K562 (cell line): ENCODE data around the gene KMT2D. TPM values are rescaled to one million over a fixed set of nuclear protein-coding genes. Genes with fewer than 3 reads are reported as not detected.

Source experiments
- BDP1 ChIP-seq: IDR thresholded peaks from 3 replicates; pipeline ENCODE4 v1.6.1; 2011; ENCODE audit not compliant: insufficient read length, insufficient read depth
- BRD9 ChIP-seq: fragments of 450-650 bp; IDR thresholded peaks from 2 replicates; pipeline ENCODE4 v1.6.1; 2018; ENCODE audit warnings: low read depth; ENCODE audit not compliant: partially characterized antibody
- DEAF1 ChIP-seq: fragments of 450-650 bp; formaldehyde crosslinking; IDR thresholded peaks from 2 replicates; pipeline ENCODE4 v1.4.0; 2020; ENCODE audit warnings: mild to moderate bottlenecking, moderate library complexity
- DLX4 ChIP-seq: fragments of 250-450 bp; sonication (Bioruptor Pico); IDR thresholded peaks from 2 replicates; pipeline ENCODE4 v1.6.1; 2021; ENCODE audit warnings: mild to moderate bottlenecking
- ELF1 ChIP-seq: fragments of 200-800 bp; sonication (Bioruptor generic); IDR thresholded peaks from 2 replicates; pipeline ENCODE4 v1.6.1; 2016; ENCODE audit warnings: missing genetic modification characterization, missing compliant biosample characterization
- GTF2B ChIP-seq: IDR thresholded peaks from 2 replicates; pipeline ENCODE4 v1.6.1; 2011; ENCODE audit not compliant: insufficient read length; ENCODE audit errors: extremely low read depth
- HDGF ChIP-seq: fragments of 450-650 bp; IDR thresholded peaks from 2 replicates; pipeline ENCODE4 v1.6.1; 2016
- HMGN3 ChIP-seq: IDR thresholded peaks from 2 replicates; pipeline ENCODE4 v1.6.1; 2011; ENCODE audit warnings: borderline replicate concordance, low read depth, mild to moderate bottlenecking, mixed read lengths, low read length; ENCODE audit not compliant: insufficient read length; ENCODE audit errors: extremely low read depth
- HNRNPUL1 ChIP-seq: fragments of 200-400 bp; formaldehyde crosslinking; IDR thresholded peaks from 2 replicates; pipeline ENCODE4 v1.6.1; 2017; ENCODE audit warnings: low read length
- ILK ChIP-seq: fragments of 450-650 bp; IDR thresholded peaks from 2 replicates; pipeline ENCODE4 v1.6.1; 2016; ENCODE audit warnings: missing genetic modification characterization, low read depth, mild to moderate bottlenecking, missing compliant biosample characterization, moderate library complexity, borderline replicate concordance
- MAFG ChIP-seq: fragments of 450-650 bp; conservative IDR thresholded peaks from 2 replicates; pipeline ENCODE4 v1.6.1; 2016; ENCODE audit warnings: missing genetic modification characterization, missing compliant biosample characterization
- MCM5 ChIP-seq: fragments of 450-650 bp; IDR thresholded peaks from 2 replicates; pipeline ENCODE4 v1.6.1; 2016; ENCODE audit warnings: low read depth
- MLLT1 ChIP-seq, 2 experiments: fragments of 450-650 bp; IDR thresholded peaks; 2 replicates each; pipeline ENCODE4 v1.6.1; 2016
- SMARCB1 ChIP-seq: IDR thresholded peaks from 2 replicates; pipeline ENCODE4 v1.6.1; 2011; ENCODE audit warnings: improper control_type of control experiment, low read depth; ENCODE audit not compliant: insufficient read length
- TCF7L2 ChIP-seq: fragments of 150-350 bp; IDR thresholded peaks from 2 replicates; pipeline ENCODE4 v1.6.1; 2016; ENCODE audit warnings: low read depth, mild to moderate bottlenecking, low read length, moderate library complexity
- THAP12 ChIP-seq: fragments of 250-450 bp; sonication (Bioruptor Pico); IDR thresholded peaks from 2 replicates; pipeline ENCODE4 v1.9.0; 2021; ENCODE audit warnings: mild to moderate bottlenecking, inconsistent platforms
- THRB ChIP-seq: fragments of 450-650 bp; formaldehyde crosslinking; conservative IDR thresholded peaks from 2 replicates; pipeline ENCODE4 v1.4.0; 2022; ENCODE audit warnings: mild to moderate bottlenecking, missing genetic modification characterization
- ZNF253 ChIP-seq: fragments of 250-450 bp; sonication (Bioruptor Pico); conservative IDR thresholded peaks from 2 replicates; pipeline ENCODE4 v1.6.1; 2021; ENCODE audit warnings: mild to moderate bottlenecking
- ZNF3 ChIP-seq: fragments of 250-450 bp; sonication (Bioruptor Pico); IDR thresholded peaks from 2 replicates; pipeline ENCODE4 v1.5.0; 2021; ENCODE audit warnings: mild to moderate bottlenecking, moderate library complexity
- ZNF668 ChIP-seq: fragments of 250-450 bp; sonication (Bioruptor Pico); IDR thresholded peaks from 2 replicates; pipeline ENCODE4 v1.8.0; 2022; ENCODE audit warnings: mild to moderate bottlenecking, inconsistent platforms
- polyA plus RNA-seq, 8 experiments: library from polyadenylated mRNA; depleted of rRNA in 4 of 8; stranded (reverse) in 5 of 8; unstranded in 3 of 8; fragments of >200 nt; fragmentation: Nextera tagmentation in 2 of 8; fragmentation: Illumina TruSeq in 1 of 8; extraction: Ambion mirVana in 2 of 8; extraction: Trizol in 1 of 8; gene quantifications; 2 replicates each; pipeline versions ENCODE4 v1.2.1 to v1.2.3, GENCODE V29; 2011 to 2014; ENCODE audit warnings: inconsistent platforms in 1 of 8, missing spikeins in 1 of 8
- total RNA-seq, 7 experiments: library from RNA; depleted of rRNA in 6 of 7; stranded (reverse); fragments of >200 nt in 6 of 7; fragmentation: Illumina TruSeq in 2 of 7; extraction: Trizol in 2 of 7; gene quantifications; 2 replicates each; pipeline versions ENCODE4 v1.2.1 to v1.2.3, GENCODE V29; 2011 to 2021; ENCODE audit warnings: low replicate concordance in 1 of 7

Gene KMT2D
- total and polyA plus RNA-seq, 9 of the 15 experiments (the other 6 are each of a cell fraction or from before 2014, with no cell fraction given): 0.22 to 93.7 (median 13.7) TPM

- TF ChIP-seq THAP12 (CRISPR knock-in tag) (peak; percentile 16; the same call in 1 of the 2 replicates), ELF1 (tag) (peak; percentile 89), ZNF3 (no peak; the same call in 1 of the 2 replicates), HMGN3 (peak; percentile 93), MCM5 (no peak), BRD9 (peak; percentile 64), ILK (tag) (no peak), GTF2B (peak; percentile 46), ZNF668 (CRISPR knock-in tag) (no peak), THRB (no peak), DLX4 (CRISPR knock-in tag) (no peak), BDP1 (no peak), MAFG (tag) (no peak), HNRNPUL1 (no peak), DEAF1 (no peak), MLLT1 (IDR thresholded peaks at IDR 0.05) (no peak), TCF7L2 (no peak), ZNF253 (no peak), HDGF (no peak), SMARCB1 (no peak)
These were observed 42.1 kb downstream of the KMT2D start, which contains the start of gene PRKAG1 (continued) for GRCh38 chr12:49018261-49019119.
